Cerebellar nuclear complex (tissue), 1 donor: ENCODE results near the gene ANKMY1.
"Not testable (repeated sequence)": the region's sequence is repeated elsewhere in the genome, so short reads cannot be mapped to it uniquely, and the experiment has no call there.

ENCODE experiments used
- DNase-seq, 2 experiments: peaks; one replicate each; lab custom pipeline; 2025; lab: John Stamatoyannopoulos, UW

The ANKMY1 gene

GRCh38 chr2:240555541-240556250 is 2.1 kb downstream of the ANKMY1 start:
- DNase-seq: no peak

DNA sequence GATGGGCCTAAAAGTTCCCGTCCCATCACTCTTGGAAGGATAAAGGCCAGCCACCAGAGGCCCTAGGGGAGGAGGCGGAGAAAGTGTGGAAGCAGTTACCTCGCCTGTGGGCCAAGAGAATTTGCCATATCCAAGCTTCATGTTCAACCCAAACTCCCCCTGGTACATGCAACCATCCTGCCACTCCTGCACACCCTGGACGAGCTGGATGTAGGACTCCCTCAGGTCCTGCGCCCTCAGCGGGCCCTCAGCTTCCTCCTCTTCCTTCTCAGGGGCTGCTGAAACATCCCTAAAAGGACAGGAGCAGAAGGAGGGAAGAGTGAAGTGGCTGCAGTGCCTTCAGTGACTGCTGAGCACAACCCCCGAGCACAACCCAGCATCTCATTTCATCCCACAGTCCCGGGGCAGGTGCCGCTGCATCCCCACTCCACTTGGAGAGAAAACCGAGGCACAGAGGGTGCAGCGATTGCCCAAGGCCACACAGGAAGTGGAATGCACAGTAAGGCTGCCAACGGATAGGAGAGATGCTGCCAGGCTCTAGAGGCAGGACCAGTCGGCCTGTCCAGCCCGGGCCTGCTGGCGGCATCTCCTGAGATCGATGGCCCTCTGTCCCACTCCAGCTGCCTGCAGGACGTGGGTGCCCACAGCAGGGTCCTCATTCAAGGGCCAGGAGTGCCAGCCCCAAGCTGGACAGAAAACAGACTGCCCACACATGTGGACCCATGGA is 2.9 kb downstream of the ANKMY1 start:
- no peak for DNase-seq

GRCh38 chr2:240553956-240554480 is 3.8 kb downstream of the ANKMY1 start:
- DNase-seq: no peak

DNA sequence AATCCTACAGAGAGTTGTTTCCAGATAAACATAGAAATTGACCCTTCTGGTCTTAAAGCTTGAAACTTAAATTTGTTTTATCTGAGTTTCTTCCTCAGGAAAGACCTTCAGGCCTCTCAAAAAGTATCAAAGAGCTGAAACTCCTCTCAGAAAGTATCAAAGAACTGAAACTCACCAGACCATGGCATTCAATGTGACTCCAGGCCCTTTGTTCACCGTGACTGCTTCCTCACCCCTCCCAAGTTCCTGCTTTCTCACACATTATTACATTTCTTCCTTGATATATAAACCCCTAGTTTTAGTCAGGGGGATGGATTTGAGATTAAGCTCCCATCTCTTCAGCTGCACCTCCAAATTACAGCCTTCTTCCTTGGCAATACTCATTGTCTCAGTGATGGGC is 6.0 kb downstream of the ANKMY1 start:
- no peak for DNase-seq

- no peak for DNase-seq
Observed at GRCh38 chr2:240551288-240551687, 6.5 kb downstream of the ANKMY1 start.

GRCh38 chr2:240539906-240540305 is 17.9 kb downstream of the ANKMY1 start:
- DNase-seq: no peak

DNA sequence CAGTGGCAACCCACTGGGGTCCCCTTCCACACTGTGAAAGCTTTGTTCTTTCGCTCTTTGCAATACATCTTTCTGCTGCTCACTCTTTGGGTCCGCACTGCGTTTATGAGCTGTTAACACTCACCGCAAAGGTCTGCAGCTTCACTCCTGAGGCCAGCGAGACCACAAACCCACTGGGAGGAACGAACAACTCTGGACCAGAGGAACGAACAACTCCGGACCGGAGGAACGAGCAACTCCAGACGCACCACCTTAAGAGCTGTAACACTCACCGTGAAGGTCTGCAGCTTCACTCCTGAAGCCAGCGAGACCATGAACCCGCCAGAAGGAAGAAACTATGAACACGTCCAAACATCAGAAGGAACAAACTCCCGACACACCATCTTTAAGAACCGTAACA is 18.7 kb downstream of the ANKMY1 start:
- DNase-seq: not testable (repeated sequence)

- DNase-seq: no peak
Observed at GRCh38 chr2:240538031-240538780, 19.6 kb downstream of the ANKMY1 start.

- DNase-seq: no peak
Observed at GRCh38 chr2:240532031-240532775, 25.6 kb downstream of the ANKMY1 start.

- no peak for DNase-seq
Observed at GRCh38 chr2:240531038-240531437, 26.8 kb downstream of the ANKMY1 start.

GRCh38 chr2:240530181-240530580 is 27.6 kb downstream of the ANKMY1 start:
- DNase-seq: no peak

DNA sequence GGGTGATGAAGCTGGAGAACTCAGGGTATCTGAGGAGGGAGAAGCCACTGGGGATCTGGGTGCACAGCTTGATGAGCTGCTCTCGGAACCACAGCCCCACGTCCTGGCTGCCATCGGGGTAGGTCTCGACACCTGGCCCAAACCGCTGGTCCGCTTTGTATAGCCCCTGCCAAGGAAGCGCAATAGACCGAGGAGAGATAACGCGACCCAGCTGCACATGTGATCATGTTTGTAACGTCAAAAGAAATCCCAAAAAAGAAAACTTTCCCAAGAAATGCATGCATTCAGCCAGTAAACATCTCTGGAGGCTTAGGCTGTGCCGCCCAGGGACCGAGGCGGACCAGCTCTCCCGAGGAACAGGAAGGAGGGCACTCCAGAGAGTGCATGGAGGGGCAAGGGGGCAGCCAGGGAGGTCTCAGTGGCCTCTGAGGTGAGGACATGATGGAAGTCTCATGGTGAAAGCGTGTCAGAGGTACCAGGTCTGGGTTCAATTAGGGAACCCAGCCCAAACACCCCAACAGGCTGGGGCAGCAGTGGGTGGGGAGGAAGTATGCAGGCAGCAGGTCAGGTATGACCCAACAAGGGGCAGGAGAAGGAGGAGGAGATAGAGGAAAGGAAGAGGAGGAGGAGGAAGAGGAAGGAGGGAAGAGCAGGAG is 28.3 kb downstream of the ANKMY1 start:
- DNase-seq: no peak

GRCh38 chr2:240528406-240529040 is 29.3 kb downstream of the ANKMY1 start:
- no peak for DNase-seq

GRCh38 chr2:240527153-240527750 is 30.5 kb downstream of the ANKMY1 start:
- DNase-seq: no peak

GRCh38 chr2:240526521-240526920 is 31.3 kb downstream of the ANKMY1 start:
- no peak for DNase-seq

DNA sequence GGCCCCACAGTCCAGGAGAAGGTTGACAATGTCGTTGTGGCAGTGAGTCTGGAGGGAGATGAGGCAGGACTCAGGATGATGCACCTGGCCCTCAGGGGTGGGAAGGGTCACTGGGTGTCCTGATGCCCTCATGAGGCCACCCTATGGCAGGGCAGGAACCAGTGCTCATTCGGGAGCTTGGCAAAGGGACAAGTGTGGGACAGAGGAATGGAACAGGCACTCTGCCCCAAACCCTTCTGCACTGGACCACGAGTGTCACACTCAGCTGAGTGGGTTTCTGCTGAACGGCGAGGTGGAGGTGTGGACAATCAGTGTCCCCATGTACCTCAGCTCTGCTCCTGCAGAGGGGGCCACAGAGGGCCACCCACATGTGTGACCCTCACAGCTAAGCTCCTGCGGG is 32.0 kb downstream of the ANKMY1 start:
- no peak for DNase-seq

DNA sequence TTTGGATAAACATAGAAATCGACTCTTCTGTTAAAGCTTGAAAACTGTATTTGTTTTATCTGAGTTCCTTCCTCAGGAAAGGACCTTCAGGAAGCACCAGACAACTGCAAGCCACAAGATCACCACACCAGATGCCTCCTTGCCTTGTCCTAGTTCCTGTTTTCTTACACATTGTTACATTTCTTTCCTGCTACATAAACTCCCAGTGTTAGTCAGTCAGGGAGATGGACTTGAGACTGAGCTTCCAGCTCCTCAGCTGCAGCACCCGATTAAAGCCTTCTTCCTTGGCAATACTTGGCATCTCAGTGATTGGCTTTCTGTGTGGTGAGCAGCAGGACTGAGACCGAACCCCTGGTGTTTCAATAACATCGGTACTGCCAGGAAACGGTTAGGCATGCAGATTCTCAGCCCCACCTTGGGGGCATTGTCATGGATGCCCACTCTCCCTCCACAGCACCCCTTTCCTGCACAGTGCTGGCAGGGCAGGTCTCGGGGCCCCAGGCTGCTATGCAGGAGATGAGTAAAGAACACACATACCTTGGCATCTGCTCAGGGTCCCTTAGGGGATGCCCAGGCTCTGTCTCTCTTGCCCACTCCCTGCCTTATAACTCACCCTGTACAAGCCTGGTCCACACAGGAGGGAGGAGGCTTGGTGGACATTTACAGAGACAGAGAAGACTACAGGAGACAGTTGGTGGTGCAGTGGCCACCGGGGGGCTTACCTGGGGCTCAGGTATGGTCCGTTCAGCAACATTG is 32.6 kb downstream of the ANKMY1 start:
- DNase-seq: no peak

DNA sequence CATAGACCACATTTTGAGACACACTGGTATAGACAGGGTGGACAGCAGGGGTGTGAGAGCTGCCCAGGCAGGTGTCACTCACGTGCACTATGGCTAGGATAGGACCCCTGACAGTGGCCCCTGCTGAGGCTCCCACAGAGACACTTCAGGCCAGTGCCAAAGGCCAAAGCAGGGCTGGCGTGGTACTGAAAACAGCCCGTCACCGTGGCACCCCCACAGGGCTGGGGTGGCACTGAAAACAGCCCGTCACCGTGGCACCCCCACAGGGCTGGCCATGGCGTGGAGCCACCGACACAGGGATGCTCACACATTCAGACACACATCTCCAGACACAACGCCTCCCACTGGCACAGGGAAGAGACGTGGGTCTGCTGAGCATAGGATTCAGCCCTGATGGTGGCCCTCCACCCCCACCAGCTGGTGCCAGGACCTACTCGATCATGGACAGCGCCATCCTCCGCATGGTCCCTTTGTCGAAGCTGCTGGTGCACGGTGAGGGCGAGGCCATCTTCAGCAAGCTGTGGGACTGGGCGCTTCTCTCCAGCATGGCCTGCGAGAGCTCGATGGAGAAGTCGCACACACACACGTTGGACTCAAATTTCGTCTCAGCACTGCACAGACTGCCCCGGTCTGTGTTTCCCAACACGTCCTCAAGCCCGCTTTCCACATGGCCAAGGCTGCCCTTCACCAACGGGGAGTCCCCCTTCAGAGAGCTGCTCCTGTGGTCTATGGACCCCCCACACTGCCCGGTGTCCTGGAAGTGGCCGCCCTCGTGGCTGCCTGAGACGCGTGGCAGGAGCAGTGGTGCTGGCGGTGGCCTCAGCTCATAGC is 34.1 kb downstream of the ANKMY1 start:
- DNase-seq: no peak

DNA sequence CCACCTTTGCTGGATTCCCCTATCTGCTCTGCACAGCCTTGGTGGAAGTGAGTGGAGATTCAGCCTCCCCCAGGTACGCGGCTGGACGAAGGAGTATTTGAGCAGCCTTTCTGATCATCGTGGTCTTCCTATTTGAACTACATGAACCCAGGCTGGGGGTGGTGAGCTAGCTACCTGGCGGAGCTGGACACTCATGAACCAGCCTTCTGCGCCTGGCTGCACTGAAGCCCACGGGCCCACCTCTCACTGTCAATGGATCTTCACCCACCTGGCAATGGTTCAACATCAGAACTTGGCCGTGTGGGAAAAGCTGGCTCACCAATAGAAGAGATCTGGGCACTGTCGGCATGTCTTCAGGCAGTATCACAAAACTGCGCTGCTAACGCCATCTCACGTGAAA is 35.4 kb downstream of the ANKMY1 start:
- no peak for DNase-seq
